Endodermal cell (in vitro differentiated cells): ENCODE data around the gene ANKS1B. TPM values are rescaled to one million over a fixed set of nuclear protein-coding genes. Genes with fewer than 3 reads are reported as not detected.

Experiments used
- DNase-seq: peaks from one replicate; pipeline ENCODE4 v3.0.0-alpha.2; 2017
- H3K27ac ChIP-seq: 2 replicates; pipeline ENCODE4 v1.5.1; 2013; ENCODE audit warnings: mild to moderate bottlenecking, low read depth, low read length, moderate library complexity
- H3K27me3 ChIP-seq: 2 replicates; pipeline ENCODE4 v1.6.1; 2013; ENCODE audit warnings: mild to moderate bottlenecking, low read length, moderate library complexity; ENCODE audit not compliant: insufficient read depth, control insufficient read depth, poor library complexity, severe bottlenecking
- H3K36me3 ChIP-seq: 2 replicates; pipeline ENCODE4 v1.7.0; 2013; ENCODE audit warnings: mild to moderate bottlenecking, low read length, moderate library complexity; ENCODE audit not compliant: control insufficient read depth, insufficient read depth
- H3K4me1 ChIP-seq: one replicate; pipeline ENCODE4 v1.7.0; 2013; ENCODE audit warnings: low read length; ENCODE audit not compliant: control insufficient read depth, insufficient read depth
- H3K4me3 ChIP-seq: 2 replicates; pipeline ENCODE4 v1.5.1; 2013; ENCODE audit warnings: mild to moderate bottlenecking, low read length, moderate library complexity
- H3K9ac ChIP-seq: 2 replicates; pipeline ENCODE4 v1.6.1; 2013; ENCODE audit warnings: mild to moderate bottlenecking, low read length, moderate library complexity; ENCODE audit not compliant: poor library complexity, severe bottlenecking; ENCODE audit errors: extremely low read depth
- H3K9me3 ChIP-seq: 2 replicates; pipeline ENCODE4 v1.6.1; 2013; ENCODE audit warnings: mild to moderate bottlenecking, low read length, moderate library complexity; ENCODE audit not compliant: control insufficient read depth
- H3K27ac Mint-ChIP-seq: 2 replicates; pipeline ENCODE4 v1.8.0; 2020; ENCODE audit warnings: mixed read lengths
- H3K27me3 Mint-ChIP-seq: 2 replicates; pipeline ENCODE4 v1.8.0; 2021; ENCODE audit warnings: mild to moderate bottlenecking, mixed read lengths; ENCODE audit not compliant: insufficient read depth
- H3K36me3 Mint-ChIP-seq: 2 replicates; pipeline ENCODE4 v1.8.0; 2020; ENCODE audit warnings: low read depth, mixed read lengths
- H3K4me1 Mint-ChIP-seq: 2 replicates; pipeline ENCODE4 v1.8.0; 2020; ENCODE audit warnings: mixed read lengths
- H3K4me3 Mint-ChIP-seq: 2 replicates; pipeline ENCODE4 v1.8.0; 2020; ENCODE audit warnings: mild to moderate bottlenecking, moderate library complexity, mixed read lengths
- H3K9me3 Mint-ChIP-seq: 2 replicates; pipeline ENCODE4 v1.8.0; 2020; ENCODE audit warnings: mild to moderate bottlenecking, mixed read lengths
- WGBS, 2 experiments: methylation state at CpG; one replicate each; pipeline versions ENCODE4 v1.1.5 to v1.1.7; 2013; ENCODE audit warnings: missing lambda C conversion rate in 2 of 2, mixed read lengths in 1 of 2; ENCODE audit not compliant: insufficient coverage in 1 of 2, insufficient read length in 1 of 2; 5-methylcytosine and 5-hydroxymethylcytosine counted together
- total RNA-seq, 2 donors: library from RNA; stranded (reverse); fragmentation: NEBNext Ultra II Directional in 1 of 2; extraction: Animal tissue kit (Norgen Biotek cat#: 25700) in 1 of 2; gene quantifications; 2 replicates in 1 of 2; 3 replicates in 1 of 2; pipeline ENCODE4 v1.2.1, GENCODE V29; 2021
- TF ChIP-seq, protein P1 (sequence below): fragments of 200-600 bp; sonication (generic); conservative IDR thresholded peaks from 2 replicates; pipeline ENCODE4 v1.5.0; 2021; ENCODE audit warnings: antibody characterized with exemption, mild to moderate bottlenecking

The ANKS1B gene
- total RNA-seq, 2 donors from 2014 or later, result 28.5 to 65.8 TPM

DNA sequence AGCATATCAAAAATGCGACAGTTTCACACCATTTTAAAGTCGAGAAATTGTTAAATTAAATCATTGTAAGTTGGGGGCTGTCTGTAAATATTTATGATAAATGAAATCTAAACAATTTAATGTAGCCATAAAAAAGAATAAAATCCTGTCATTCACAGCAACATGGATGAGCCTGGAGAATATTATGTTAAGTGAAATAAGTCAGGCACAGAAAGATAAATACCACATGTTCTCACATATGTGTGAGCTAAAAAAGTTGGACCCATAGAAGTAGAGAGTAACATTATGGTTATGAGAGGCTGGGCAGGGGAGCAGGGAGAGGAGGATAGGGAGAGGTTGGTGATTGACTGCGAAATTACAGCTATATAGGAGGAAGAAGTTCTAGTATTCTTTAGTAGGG is 201.3 kb downstream of the ANKS1B start:
- H3K4me1 Mint-ChIP-seq, result peaks cover 8% of the 10 kb centered on the region
- no peaks in the 10 kb centered on the region for H3K27me3 Mint-ChIP-seq
- no peak overlapping the region for H3K27ac Mint-ChIP-seq
- WGBS, 2 experiments, result 93% methylated on average over 3 of the region's 3 CpGs; no CpG with 5 or more reads in 1 of the 2 experiments
- no peaks in the 10 kb centered on the region for H3K36me3 Mint-ChIP-seq
- Histone ChIP-seq H3K9me3 (peaks cover 9% of the 10 kb centered on the region), H3K9ac (no peak overlapping the region), H3K4me3 (no peak overlapping the region), H3K27me3 (no peaks in the 10 kb centered on the region), H3K27ac (no peak overlapping the region), H3K36me3 (no peaks in the 10 kb centered on the region), H3K4me1 (peaks cover 6% of the 10 kb centered on the region)
- no peak overlapping the region for H3K4me3 Mint-ChIP-seq
- DNase-seq, result no peak
- no peaks in the 10 kb centered on the region for H3K9me3 Mint-ChIP-seq
- TF ChIP-seq, protein P1, sequence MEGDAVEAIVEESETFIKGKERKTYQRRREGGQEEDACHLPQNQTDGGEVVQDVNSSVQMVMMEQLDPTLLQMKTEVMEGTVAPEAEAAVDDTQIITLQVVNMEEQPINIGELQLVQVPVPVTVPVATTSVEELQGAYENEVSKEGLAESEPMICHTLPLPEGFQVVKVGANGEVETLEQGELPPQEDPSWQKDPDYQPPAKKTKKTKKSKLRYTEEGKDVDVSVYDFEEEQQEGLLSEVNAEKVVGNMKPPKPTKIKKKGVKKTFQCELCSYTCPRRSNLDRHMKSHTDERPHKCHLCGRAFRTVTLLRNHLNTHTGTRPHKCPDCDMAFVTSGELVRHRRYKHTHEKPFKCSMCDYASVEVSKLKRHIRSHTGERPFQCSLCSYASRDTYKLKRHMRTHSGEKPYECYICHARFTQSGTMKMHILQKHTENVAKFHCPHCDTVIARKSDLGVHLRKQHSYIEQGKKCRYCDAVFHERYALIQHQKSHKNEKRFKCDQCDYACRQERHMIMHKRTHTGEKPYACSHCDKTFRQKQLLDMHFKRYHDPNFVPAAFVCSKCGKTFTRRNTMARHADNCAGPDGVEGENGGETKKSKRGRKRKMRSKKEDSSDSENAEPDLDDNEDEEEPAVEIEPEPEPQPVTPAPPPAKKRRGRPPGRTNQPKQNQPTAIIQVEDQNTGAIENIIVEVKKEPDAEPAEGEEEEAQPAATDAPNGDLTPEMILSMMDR, result no peak

DNA sequence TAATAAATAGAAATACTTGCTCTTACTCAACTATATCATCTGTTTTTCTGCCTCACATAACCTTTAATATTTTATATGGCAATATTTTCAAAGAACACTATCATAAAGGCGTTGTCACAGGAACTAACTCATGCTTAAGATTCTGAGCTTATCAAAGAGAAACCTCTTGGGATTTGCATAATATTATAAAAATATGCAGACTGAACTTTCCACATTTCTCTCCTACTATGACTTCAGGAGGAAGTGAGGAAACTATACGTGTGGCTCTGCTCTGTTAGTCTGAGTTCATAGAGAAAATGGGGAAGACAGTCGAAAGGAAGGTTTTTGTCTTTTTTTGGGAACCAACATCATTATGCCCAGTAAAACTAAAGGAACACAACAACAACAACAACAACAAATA is 212.5 kb downstream of the ANKS1B start:
- Mint-ChIP-seq H3K4me3 (no peak overlapping the region), H3K27ac (no peak overlapping the region), H3K27me3 (no peaks in the 10 kb centered on the region), H3K36me3 (peaks cover 8% of the 10 kb centered on the region), H3K9me3 (no peaks in the 10 kb centered on the region), H3K4me1 (peaks cover 9% of the 10 kb centered on the region)
- H3K9ac ChIP-seq, result no peak overlapping the region
- WGBS, 2 experiments, result 69% methylated on average over 2 of the region's 3 CpGs; no CpG with 5 or more reads in 1 of the 2 experiments
- no peak overlapping the region for H3K27ac ChIP-seq
- H3K4me1 ChIP-seq, result peaks cover 7% of the 10 kb centered on the region
- H3K27me3 ChIP-seq, result no peaks in the 10 kb centered on the region
- H3K36me3 ChIP-seq, result peaks cover 23% of the 10 kb centered on the region
- no peak for DNase-seq
- H3K4me3 ChIP-seq, result no peak overlapping the region
- TF ChIP-seq, protein P1, result no peak
- no peaks in the 10 kb centered on the region for H3K9me3 ChIP-seq

DNA sequence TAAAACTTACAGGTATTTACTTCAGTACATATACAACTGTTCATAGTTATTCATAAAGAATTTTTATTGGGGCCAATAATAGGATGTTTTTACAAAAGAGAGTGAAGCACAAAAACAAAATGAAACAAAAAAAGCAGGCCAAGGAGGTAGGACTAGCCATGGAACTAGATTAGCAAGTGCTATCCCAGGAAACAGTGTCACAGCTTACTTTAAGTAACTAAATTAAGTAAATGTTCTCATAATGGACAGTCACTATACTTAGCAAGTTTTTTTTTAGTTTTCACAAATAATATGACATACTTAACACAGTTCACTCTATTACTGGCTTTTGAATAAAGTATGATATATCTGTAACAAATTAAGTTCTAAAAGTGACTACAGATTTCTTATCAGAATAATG is 213.1 kb downstream of the ANKS1B start:
- no peaks in the 10 kb centered on the region for H3K27me3 Mint-ChIP-seq
- H3K4me3 ChIP-seq, result no peak overlapping the region
- H3K36me3 ChIP-seq, result peaks cover 23% of the 10 kb centered on the region
- no peak for DNase-seq
- peaks cover 8% of the 10 kb centered on the region for H3K36me3 Mint-ChIP-seq
- H3K4me1 ChIP-seq, result peaks cover 7% of the 10 kb centered on the region
- H3K9ac ChIP-seq, result no peak overlapping the region
- no peaks in the 10 kb centered on the region for H3K9me3 ChIP-seq
- TF ChIP-seq, protein P1, result no peak
- no peaks in the 10 kb centered on the region for H3K27me3 ChIP-seq
- no peaks in the 10 kb centered on the region for H3K9me3 Mint-ChIP-seq
- H3K4me1 Mint-ChIP-seq, result peaks cover 9% of the 10 kb centered on the region
- no peak overlapping the region for H3K27ac Mint-ChIP-seq
- H3K4me3 Mint-ChIP-seq, result no peak overlapping the region
- H3K27ac ChIP-seq, result no peak overlapping the region
